Measurements from ENCODE around the gene TRIM44.

GRCh38 chr11:35709376-35709775 is 46.8 kb downstream of the TRIM44 start:
- TF ChIP-seq REST (IDR thresholded peaks at IDR 0.05) (no peak), RCOR1 (IDR thresholded peaks at IDR 0.05; ENCODE audit: low read depth, low read length) (no peak), POLR2A (IDR thresholded peaks at IDR 0.05; ENCODE audit: low read length) (no peak), MYC (IDR thresholded peaks at IDR 0.05; ENCODE audit: borderline replicate concordance, low read length) (no peak), CTCF (IDR thresholded peaks at IDR 0.05) (no peak), CHD2 (IDR thresholded peaks at IDR 0.05; ENCODE audit: low read length, partially characterized antibody) (no peak), USF2 (IDR thresholded peaks at IDR 0.05) (no peak), FOSL2 (IDR thresholded peaks at IDR 0.05) (no peak), FOSL2 (CRISPR knock-in tag; IDR thresholded peaks at IDR 0.05) (no peak), RAD21 (conservative IDR thresholded peaks at IDR 0.05 in 1 of 2, IDR thresholded peaks at IDR 0.05 in 1 of 2) (no peak)

Data from A549 (cell line).